Left lobe of liver (tissue), 2 donors: ENCODE measurements around the gene PGPEP1. TPM values are rescaled to one million over a fixed set of nuclear protein-coding genes. Genes with fewer than 3 reads are reported as not detected.

ENCODE experiments used
- ATAC-seq: fragments of 200-7000 bp; cut with Tn5 transposase; one replicate; pipeline ENCODE4 v1.9.1; 2020; ENCODE audit warnings: mild to moderate bottlenecking, moderate library complexity
- DNase-seq: peaks from one replicate; pipeline ENCODE4 v3.0.0-alpha.2; 2020; ENCODE audit warnings: low spot score
- total RNA-seq: library from RNA; stranded (reverse); gene quantifications from one replicate; pipeline ENCODE4 v1.2.1, GENCODE V29; 2021
- donor health status: DM: no; HTN: no; CAD: no; lungs with moderate emphysema.
- donor health status: DM: no; HTN: yes; CAD: no.

The PGPEP1 gene
- 62.4 TPM for total RNA-seq

- ATAC-seq (peak; percentile 89), DNase-seq (peak; percentile 89)
Measured at GRCh38 chr19:18340190-18340989, at the start of gene PGPEP1. TSS of gene PGPEP1 (plus strand) at chr19:18340598. CDS start at chr19:18340682, 84 bp downstream.

GRCh38 chr19:18291019-18291524 lies 49.3 kb upstream of the PGPEP1 start:
- no peak for DNase-seq
- no peak for ATAC-seq

- peak; percentile 73 for ATAC-seq
- DNase-seq: peak; percentile 81
Measured at GRCh38 chr19:18291590-18292461, 48.6 kb upstream of the PGPEP1 start.

GRCh38 chr19:18292462-18292809 lies 48.0 kb upstream of the PGPEP1 start:
- ATAC-seq (peak; percentile 47), DNase-seq (no peak)

GRCh38 chr19:18292810-18293641 lies 47.4 kb upstream of the PGPEP1 start:
- peak; percentile 61 for ATAC-seq
- peak; percentile 79 for DNase-seq

GRCh38 chr19:18293642-18294466 lies 46.5 kb upstream of the PGPEP1 start:
- no peak for ATAC-seq

GRCh38 chr19:18294467-18294864 lies 45.9 kb upstream of the PGPEP1 start:
- ATAC-seq: no peak
- no peak for DNase-seq

More at GRCh38 chr19:18293642-18294466, 46.5 kb upstream of the PGPEP1 start:
- DNase-seq: no peak

GRCh38 chr19:18295034-18295451 lies 45.4 kb upstream of the PGPEP1 start:
- ATAC-seq (no peak), DNase-seq (no peak)

GRCh38 chr19:18297308-18297707 lies 43.1 kb upstream of the PGPEP1 start:
- no peak for DNase-seq
- ATAC-seq: no peak

- no peak for DNase-seq
- no peak for ATAC-seq
Measured at GRCh38 chr19:18298601-18299000, 41.8 kb upstream of the PGPEP1 start.

GRCh38 chr19:18299654-18300053 lies 40.7 kb upstream of the PGPEP1 start:
- no peak for ATAC-seq
- DNase-seq: no peak

GRCh38 chr19:18300930-18301717 lies 39.3 kb upstream of the PGPEP1 start:
- ATAC-seq: peak; percentile 81
- DNase-seq: peak; percentile 96

GRCh38 chr19:18301718-18302111 lies 38.7 kb upstream of the PGPEP1 start:
- DNase-seq: no peak
- no peak for ATAC-seq

- ATAC-seq: peak; percentile 9
- DNase-seq: no peak
Measured at GRCh38 chr19:18304208-18304457, 36.3 kb upstream of the PGPEP1 start.

GRCh38 chr19:18304458-18305310 lies 35.7 kb upstream of the PGPEP1 start:
- DNase-seq (peak; percentile 88), ATAC-seq (peak; percentile 62)

- DNase-seq (no peak), ATAC-seq (no peak)
Measured at GRCh38 chr19:18306209-18306887, 34.0 kb upstream of the PGPEP1 start.

GRCh38 chr19:18306888-18307260 lies 33.5 kb upstream of the PGPEP1 start:
- ATAC-seq (no peak), DNase-seq (no peak)

- ATAC-seq (no peak), DNase-seq (no peak)
Measured at GRCh38 chr19:18307271-18307681, 33.1 kb upstream of the PGPEP1 start.
